ENCODE measurements around the gene SLC22A31. TPM values are rescaled to one million over a fixed set of nuclear protein-coding genes. Genes with fewer than 3 reads are reported as not detected.
A peak's percentile ranks its signal among the peaks of the same experiment; 100 is the strongest.
"Not testable (repeated sequence)": the region's sequence is repeated elsewhere in the genome, so short reads cannot be mapped to it uniquely, and the experiment has no call there.

The SLC22A31 gene
- total RNA-seq (not detected), polyA plus RNA-seq (0.28 TPM)

- Histone ChIP-seq H3K4me1 (ENCODE audit: insufficient read depth) (peaks cover 2% of the 10 kb centered on the region), H3K36me3 (ENCODE audit: insufficient read depth) (no peaks in the 10 kb centered on the region), H3K27ac (ENCODE audit: low read depth) (no peak within 1 kb of the TSS), H3K4me3 (ENCODE audit: low read depth, low read length) (peak within 1 kb of the TSS; percentile 24)
- no peak for DNase-seq (ENCODE audit: extremely low spot score)
- WGBS: 19% methylated on average over 28 of the region's 28 CpGs
Measured at GRCh38 chr16:89200124-89200849, at the start of gene SLC22A31. SLC22A31 (minus strand) TSS chr16:89200537; CDS start chr16:89200501, 36 bp downstream.

GRCh38 chr16:89248196-89248982 is 48.1 kb upstream of the SLC22A31 start:
- H3K4me1 ChIP-seq (ENCODE audit: insufficient read depth): peaks cover 3% of the 10 kb centered on the region
- no peaks in the 10 kb centered on the region for H3K36me3 ChIP-seq (ENCODE audit: insufficient read depth)
- no peak overlapping the region for H3K27ac ChIP-seq (ENCODE audit: low read depth)
- H3K4me3 ChIP-seq (ENCODE audit: low read depth, low read length): no peak overlapping the region
- no peak for DNase-seq (ENCODE audit: extremely low spot score)
- WGBS: 57% methylated on average over 69 of the region's 69 CpGs

GRCh38 chr16:89247734-89248075 is 47.4 kb upstream of the SLC22A31 start:
- H3K4me1 ChIP-seq (ENCODE audit: insufficient read depth); H3K36me3 ChIP-seq (ENCODE audit: insufficient read depth); H3K27ac ChIP-seq (ENCODE audit: low read depth); DNase-seq (ENCODE audit: extremely low spot score): not testable (repeated sequence)
- 3% methylated on average over 45 of the region's 45 CpGs for WGBS
- peak overlapping the region; percentile 46 for H3K4me3 ChIP-seq (ENCODE audit: low read depth, low read length)

DNA sequence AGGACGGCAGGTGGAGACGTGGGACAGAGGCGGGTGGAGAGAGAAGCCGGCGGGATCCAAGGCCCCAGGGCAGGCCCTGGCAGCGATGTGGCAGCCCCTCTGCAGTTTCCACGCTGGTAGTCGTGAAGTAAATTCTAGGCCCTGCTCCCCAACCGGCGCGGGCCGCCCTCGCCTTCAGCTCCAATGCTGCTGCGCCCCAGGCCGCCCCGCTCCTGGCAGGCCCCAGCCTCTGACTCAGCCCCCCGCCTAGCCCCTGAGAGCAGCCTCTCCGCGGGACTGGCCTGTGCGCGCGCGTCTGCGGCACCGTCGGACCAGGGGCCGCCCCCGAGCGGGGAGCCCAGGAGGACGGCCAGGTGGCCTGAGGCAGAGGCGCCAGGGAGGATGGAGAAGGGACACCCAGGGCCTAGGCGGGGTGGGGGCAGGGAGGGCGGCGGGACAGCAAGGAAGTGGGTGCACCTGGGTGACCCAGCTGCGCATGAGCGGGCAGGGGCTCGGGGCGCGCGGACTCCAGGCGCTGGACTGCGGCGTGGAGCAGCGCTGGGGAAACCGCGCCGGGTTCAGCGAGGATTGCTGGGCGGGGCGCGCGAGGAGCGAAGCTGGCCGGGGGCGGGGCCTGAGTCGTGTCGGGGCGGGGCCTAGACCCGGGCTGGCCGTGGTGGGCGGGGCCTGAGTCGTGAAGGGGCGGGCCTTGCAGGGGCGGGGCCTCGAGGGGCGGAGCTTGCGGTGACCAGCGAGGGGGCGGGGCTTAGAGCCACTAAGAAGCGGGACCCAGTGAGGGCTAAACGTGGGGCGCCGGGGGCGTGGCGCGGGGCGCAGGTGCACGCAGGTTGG is 46.8 kb upstream of the SLC22A31 start:
- Histone ChIP-seq H3K27ac (ENCODE audit: low read depth) (no peak overlapping the region), H3K4me1 (ENCODE audit: insufficient read depth) (peaks cover 3% of the 10 kb centered on the region), H3K36me3 (ENCODE audit: insufficient read depth) (no peaks in the 10 kb centered on the region), H3K4me3 (ENCODE audit: low read depth, low read length) (peak overlapping the region; percentile 46)
- peak; percentile 25 for DNase-seq (ENCODE audit: extremely low spot score)
- WGBS: 2% methylated on average over 78 of the region's 78 CpGs

- 54% methylated on average over 13 of the region's 13 CpGs for WGBS
- Histone ChIP-seq H3K4me1 (ENCODE audit: insufficient read depth) (peaks cover 3% of the 10 kb centered on the region), H3K27ac (ENCODE audit: low read depth) (no peak overlapping the region), H3K4me3 (ENCODE audit: low read depth, low read length) (no peak overlapping the region), H3K36me3 (ENCODE audit: insufficient read depth) (no peaks in the 10 kb centered on the region)
- no peak for DNase-seq (ENCODE audit: extremely low spot score)
Measured at GRCh38 chr16:89246383-89246902, 46.1 kb upstream of the SLC22A31 start.

GRCh38 chr16:89244754-89245153 is 44.4 kb upstream of the SLC22A31 start:
- H3K4me1 ChIP-seq (ENCODE audit: insufficient read depth): peaks cover 3% of the 10 kb centered on the region
- H3K27ac ChIP-seq (ENCODE audit: low read depth): no peak overlapping the region
- 69% methylated on average over 12 of the region's 12 CpGs for WGBS
- H3K4me3 ChIP-seq (ENCODE audit: low read depth, low read length): no peak overlapping the region
- H3K36me3 ChIP-seq (ENCODE audit: insufficient read depth): no peaks in the 10 kb centered on the region
- DNase-seq (ENCODE audit: extremely low spot score): no peak

DNA sequence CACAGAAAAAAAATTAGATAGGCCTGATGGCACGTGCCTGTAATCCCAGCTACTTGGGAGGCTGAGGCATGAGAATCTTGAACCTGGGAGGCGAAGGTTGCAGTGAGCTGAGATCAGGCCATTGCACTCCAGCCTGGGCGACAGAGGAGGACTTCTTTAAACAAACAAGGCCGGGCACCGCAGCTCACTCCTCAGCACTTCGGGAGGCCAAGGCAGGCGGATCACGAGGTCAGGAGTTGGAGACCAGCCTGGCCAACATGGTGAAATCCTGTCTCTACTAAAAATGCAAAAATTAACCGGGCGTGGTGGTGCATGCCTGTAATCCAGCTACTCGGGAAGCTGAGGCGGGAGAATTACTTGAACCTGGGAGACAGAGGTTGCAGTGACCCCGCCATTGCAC is 43.9 kb upstream of the SLC22A31 start:
- H3K4me1 ChIP-seq (ENCODE audit: insufficient read depth); H3K36me3 ChIP-seq (ENCODE audit: insufficient read depth); DNase-seq (ENCODE audit: extremely low spot score); H3K4me3 ChIP-seq (ENCODE audit: low read depth, low read length); H3K27ac ChIP-seq (ENCODE audit: low read depth): not testable (repeated sequence)
- WGBS: 76% methylated on average over 13 of the region's 13 CpGs

- Histone ChIP-seq H3K4me3 (ENCODE audit: low read depth, low read length) (no peak overlapping the region), H3K27ac (ENCODE audit: low read depth) (no peak overlapping the region), H3K36me3 (ENCODE audit: insufficient read depth) (no peaks in the 10 kb centered on the region), H3K4me1 (ENCODE audit: insufficient read depth) (peaks cover 3% of the 10 kb centered on the region)
- no peak for DNase-seq (ENCODE audit: extremely low spot score)
- 78% methylated on average over 5 of the region's 5 CpGs for WGBS
Measured at GRCh38 chr16:89243664-89244063, 43.3 kb upstream of the SLC22A31 start.

GRCh38 chr16:89242795-89243200 is 42.5 kb upstream of the SLC22A31 start:
- peaks cover 3% of the 10 kb centered on the region for H3K4me1 ChIP-seq (ENCODE audit: insufficient read depth)
- no peak overlapping the region for H3K4me3 ChIP-seq (ENCODE audit: low read depth, low read length)
- 54% methylated on average over 12 of the region's 12 CpGs for WGBS
- no peaks in the 10 kb centered on the region for H3K36me3 ChIP-seq (ENCODE audit: insufficient read depth)
- no peak overlapping the region for H3K27ac ChIP-seq (ENCODE audit: low read depth)
- no peak for DNase-seq (ENCODE audit: extremely low spot score)

- WGBS: 5% methylated on average over 37 of the region's 39 CpGs
- peak overlapping the region; percentile 89 for H3K27ac ChIP-seq (ENCODE audit: low read depth)
- no peak for DNase-seq (ENCODE audit: extremely low spot score)
- no peaks in the 10 kb centered on the region for H3K36me3 ChIP-seq (ENCODE audit: insufficient read depth)
- no peaks in the 10 kb centered on the region for H3K4me1 ChIP-seq (ENCODE audit: insufficient read depth)
- peak overlapping the region; percentile 39 for H3K4me3 ChIP-seq (ENCODE audit: low read depth, low read length)
Measured at GRCh38 chr16:89241187-89242007, 41.1 kb upstream of the SLC22A31 start.

DNA sequence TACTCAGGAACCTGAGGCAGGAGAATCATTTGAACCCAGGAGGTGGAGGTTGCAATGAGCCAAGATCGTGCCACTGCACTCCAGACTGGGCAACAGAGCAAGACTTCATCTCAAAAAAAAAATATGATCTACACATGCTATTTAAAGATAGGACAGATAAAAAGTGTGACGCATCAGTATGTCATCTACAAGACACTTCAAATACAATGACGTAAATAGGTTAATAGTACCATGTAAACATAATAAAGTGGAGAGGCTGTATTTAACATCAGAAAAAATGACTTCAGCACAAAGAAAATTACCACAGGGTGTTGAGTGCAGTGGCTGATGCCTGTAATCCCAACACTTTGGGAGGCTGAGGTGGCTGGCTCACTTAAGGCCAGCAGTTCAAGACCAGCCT is 37.4 kb upstream of the SLC22A31 start:
- Histone ChIP-seq H3K36me3 (ENCODE audit: insufficient read depth) (no peaks in the 10 kb centered on the region), H3K4me3 (ENCODE audit: low read depth, low read length) (no peak overlapping the region), H3K4me1 (ENCODE audit: insufficient read depth) (no peaks in the 10 kb centered on the region), H3K27ac (ENCODE audit: low read depth) (no peak overlapping the region)
- 85% methylated on average over 3 of the region's 3 CpGs for WGBS
- no peak for DNase-seq (ENCODE audit: extremely low spot score)

DNA sequence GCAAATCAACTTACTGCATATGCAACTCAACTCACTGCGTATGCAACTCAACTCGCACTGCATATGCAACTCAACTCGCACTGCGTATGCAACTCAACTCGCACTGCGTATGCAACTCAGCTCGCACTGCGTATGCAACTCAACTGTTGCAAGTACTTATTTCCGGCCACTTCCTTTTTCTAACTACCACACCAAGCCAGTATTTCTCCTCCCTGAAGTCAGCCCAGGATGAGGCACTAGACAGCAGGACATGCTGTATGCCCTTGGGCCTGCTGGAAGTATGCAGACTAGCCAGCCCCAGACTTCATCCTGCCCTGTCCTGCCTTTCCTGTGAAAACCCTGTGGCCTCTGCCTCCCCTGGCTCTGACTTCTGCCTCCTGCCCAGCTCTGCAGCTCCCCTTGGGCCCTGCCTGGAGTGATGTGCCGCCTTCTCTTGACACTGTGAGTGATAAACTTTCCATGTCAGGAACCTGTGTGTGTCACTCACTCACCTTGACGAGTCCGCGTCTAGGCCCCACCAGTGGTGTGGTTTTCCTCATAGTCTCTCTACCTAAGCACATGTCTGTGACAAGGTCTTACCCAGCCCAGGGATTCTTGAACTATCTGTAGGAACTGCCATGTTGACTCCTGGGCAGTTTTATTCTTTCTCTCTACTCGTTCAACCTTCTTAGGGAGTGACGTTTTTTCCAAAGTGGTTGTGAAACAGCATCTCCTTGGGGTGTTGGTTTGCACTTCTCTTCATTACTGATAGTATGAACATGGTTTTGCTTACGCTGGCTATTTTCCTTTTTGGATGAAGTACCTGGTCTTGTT is 33.5 kb upstream of the SLC22A31 start:
- WGBS: 96% methylated on average over 16 of the region's 16 CpGs
- Histone ChIP-seq H3K4me3 (ENCODE audit: low read depth, low read length) (no peak overlapping the region), H3K4me1 (ENCODE audit: insufficient read depth) (no peaks in the 10 kb centered on the region), H3K36me3 (ENCODE audit: insufficient read depth) (peaks cover 2% of the 10 kb centered on the region), H3K27ac (ENCODE audit: low read depth) (no peak overlapping the region)
- no peak for DNase-seq (ENCODE audit: extremely low spot score)

Measured in urinary bladder (tissue), 4 donors.